Suprapubic skin (tissue), 4 donors: Measurements from ENCODE around the gene SHISA7. TPM values are rescaled to one million over a fixed set of nuclear protein-coding genes. Genes with fewer than 3 reads are reported as not detected.

Experiments used
- DNase-seq, 2 donors: peaks; one replicate each; pipeline ENCODE4 v3.0.0-alpha.2; 2019; ENCODE audit warnings: low spot score in 2 of 2
- H3K27ac ChIP-seq: fragments of 200-600 bp; sonication (generic); one replicate; pipeline ENCODE4 v1.5.1; 2019
- H3K27me3 ChIP-seq: fragments of 200-600 bp; sonication (generic); one replicate; pipeline ENCODE4 v1.5.1; 2019
- H3K36me3 ChIP-seq: fragments of 200-600 bp; sonication (generic); one replicate; pipeline ENCODE4 v1.5.1; 2019
- H3K4me1 ChIP-seq: fragments of 200-600 bp; sonication (generic); one replicate; pipeline ENCODE4 v1.5.1; 2019
- H3K4me3 ChIP-seq: fragments of 200-600 bp; sonication (generic); one replicate; pipeline ENCODE4 v1.5.1; 2019; ENCODE audit warnings: mild to moderate bottlenecking
- H3K9me3 ChIP-seq: fragments of 200-600 bp; sonication (generic); one replicate; pipeline ENCODE4 v1.5.1; 2019
- EP300 ChIP-seq: sonication (generic); formaldehyde crosslinking; IDR thresholded peaks from one replicate; pipeline ENCODE4 v1.6.1; 2017; ENCODE audit warnings: antibody characterized with exemption
- POLR2A ChIP-seq, 2 donors: fragments of 450-650 bp; IDR thresholded peaks; one replicate each; pipeline ENCODE4 v1.6.1; 2017; ENCODE audit warnings: antibody characterized with exemption in 2 of 2, mild to moderate bottlenecking in 2 of 2, moderate library complexity in 2 of 2
- POLR2AphosphoS5 ChIP-seq, 3 donors: sonication (generic); formaldehyde crosslinking; IDR thresholded peaks; one replicate each; pipeline ENCODE4 v1.6.1; 2017; ENCODE audit warnings: antibody characterized with exemption in 3 of 3
- WGBS: methylation state at CpG from one replicate; pipeline ENCODE4 v1.1.5; 2018; 5-methylcytosine and 5-hydroxymethylcytosine counted together
- total RNA-seq, 4 donors: library from RNA; depleted of rRNA; stranded (reverse); fragments of >200 nt; gene quantifications; one replicate each; pipeline ENCODE4 v1.1.0, GENCODE V29; 2016
- TF ChIP-seq, protein P1 (sequence below), 2 donors: fragments of 200-600 bp in 1 of 2; fragments of 450-650 bp in 1 of 2; sonication (generic) in 1 of 2; IDR thresholded peaks; one replicate each; pipeline ENCODE4 v1.5.1; 2016 to 2019; ENCODE audit warnings: antibody characterized with exemption in 2 of 2, mild to moderate bottlenecking in 1 of 2, moderate library complexity in 1 of 2

The SHISA7 gene
- total RNA-seq, 4 donors from 2014 or later: 0.08 to 0.26 TPM; not detected in 2

DNA sequence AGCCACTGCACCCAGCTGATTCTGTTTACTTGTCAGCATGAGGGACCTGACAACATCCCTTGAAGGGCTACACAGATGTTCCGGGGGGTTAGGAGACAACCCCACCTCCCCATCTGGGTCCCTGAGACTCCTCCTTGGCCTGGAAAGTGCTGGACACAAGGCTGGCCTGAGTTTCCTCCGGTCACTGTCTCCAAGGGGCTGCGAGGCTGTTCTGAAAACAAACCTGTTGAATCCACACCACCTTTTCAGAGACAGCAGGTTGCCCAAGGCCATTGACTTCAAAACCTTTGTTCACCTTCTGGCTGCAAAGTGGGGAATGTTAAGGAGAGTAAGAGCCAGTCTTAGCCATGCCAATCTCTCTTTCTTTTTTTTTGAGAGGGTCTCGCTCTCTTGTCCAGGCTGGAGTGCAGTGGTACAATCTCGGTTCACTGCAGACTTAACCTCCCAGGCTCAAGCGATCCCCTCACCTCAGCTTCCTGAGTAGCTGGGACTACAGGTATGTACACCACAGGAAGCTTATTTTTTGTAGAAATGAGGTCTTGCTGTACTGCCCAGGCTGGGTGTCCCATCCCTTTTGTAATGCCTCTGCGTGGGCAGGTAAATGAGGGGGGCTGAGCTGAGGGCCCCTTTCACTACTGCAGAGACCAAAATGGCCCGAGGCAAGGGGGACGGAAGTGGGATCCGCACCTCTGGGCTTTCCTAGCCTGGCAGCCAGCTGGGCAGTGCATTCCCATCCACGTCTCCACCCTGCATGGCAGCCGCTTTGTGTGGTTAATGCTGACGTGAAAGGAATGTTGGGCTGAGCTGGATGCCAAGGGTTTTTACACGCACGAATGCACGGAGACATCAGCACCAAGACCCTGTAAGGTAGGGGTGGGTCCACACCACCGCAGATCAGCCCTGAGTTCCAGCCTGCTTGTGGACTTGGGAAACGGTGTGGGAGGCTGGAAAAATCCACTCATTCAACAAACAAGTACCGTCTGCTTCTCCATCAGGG is 31.5 kb upstream of the SHISA7 start:
- H3K27ac ChIP-seq: no peak overlapping the region
- TF ChIP-seq POLR2AphosphoS5 (IDR thresholded peaks at IDR 0.05): no peak
- TF ChIP-seq POLR2A (IDR thresholded peaks at IDR 0.05): no peak
- TF ChIP-seq, protein P1, sequence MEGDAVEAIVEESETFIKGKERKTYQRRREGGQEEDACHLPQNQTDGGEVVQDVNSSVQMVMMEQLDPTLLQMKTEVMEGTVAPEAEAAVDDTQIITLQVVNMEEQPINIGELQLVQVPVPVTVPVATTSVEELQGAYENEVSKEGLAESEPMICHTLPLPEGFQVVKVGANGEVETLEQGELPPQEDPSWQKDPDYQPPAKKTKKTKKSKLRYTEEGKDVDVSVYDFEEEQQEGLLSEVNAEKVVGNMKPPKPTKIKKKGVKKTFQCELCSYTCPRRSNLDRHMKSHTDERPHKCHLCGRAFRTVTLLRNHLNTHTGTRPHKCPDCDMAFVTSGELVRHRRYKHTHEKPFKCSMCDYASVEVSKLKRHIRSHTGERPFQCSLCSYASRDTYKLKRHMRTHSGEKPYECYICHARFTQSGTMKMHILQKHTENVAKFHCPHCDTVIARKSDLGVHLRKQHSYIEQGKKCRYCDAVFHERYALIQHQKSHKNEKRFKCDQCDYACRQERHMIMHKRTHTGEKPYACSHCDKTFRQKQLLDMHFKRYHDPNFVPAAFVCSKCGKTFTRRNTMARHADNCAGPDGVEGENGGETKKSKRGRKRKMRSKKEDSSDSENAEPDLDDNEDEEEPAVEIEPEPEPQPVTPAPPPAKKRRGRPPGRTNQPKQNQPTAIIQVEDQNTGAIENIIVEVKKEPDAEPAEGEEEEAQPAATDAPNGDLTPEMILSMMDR (IDR thresholded peaks at IDR 0.05): no peak
- TF ChIP-seq EP300: no peak
- H3K4me3 ChIP-seq: no peak overlapping the region
- H3K27me3 ChIP-seq: no peaks in the 10 kb centered on the region
- no peaks in the 10 kb centered on the region for H3K36me3 ChIP-seq
- 85% methylated on average over 10 of the region's 19 CpGs for WGBS
- H3K4me1 ChIP-seq: peaks cover 27% of the 10 kb centered on the region
- H3K9me3 ChIP-seq: no peaks in the 10 kb centered on the region
- DNase-seq: no peak

DNA sequence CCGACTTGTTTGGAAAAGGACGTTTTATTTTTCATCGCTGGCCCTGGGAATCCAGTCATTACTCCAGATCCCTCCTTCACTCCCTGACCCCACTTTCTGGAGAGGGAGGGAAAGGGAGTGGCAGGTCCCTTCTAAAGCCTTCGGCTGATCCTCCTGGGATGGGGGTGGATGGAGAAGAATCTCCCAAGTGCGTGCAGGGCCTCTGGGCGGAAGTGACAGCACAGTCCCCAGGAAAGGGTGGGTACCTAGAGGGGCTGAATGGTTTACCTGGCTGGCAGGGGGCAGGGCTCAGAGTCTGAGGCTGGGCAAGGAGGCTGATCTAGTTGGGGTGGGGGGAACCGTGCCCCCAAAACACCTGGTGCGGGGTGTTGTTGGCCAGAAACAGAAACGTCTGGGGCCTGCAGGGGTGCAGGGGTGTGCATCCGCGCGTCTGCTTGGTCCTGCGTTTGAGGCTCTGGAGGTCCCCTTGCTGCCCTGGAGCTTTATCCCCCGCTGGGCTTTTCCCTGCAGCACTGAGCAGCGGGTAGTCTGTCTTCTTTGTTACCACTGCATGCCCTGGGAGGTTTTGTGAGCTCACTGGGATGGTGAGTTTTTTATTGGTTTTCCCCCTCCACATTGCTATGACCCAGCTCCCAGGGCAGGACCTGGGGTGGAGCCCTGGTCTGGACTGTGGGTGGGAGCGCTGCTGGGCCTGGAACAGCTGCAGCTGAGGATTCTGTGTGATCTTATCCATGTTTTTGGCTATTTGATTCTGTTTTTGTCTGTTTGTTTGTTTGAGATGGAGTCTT is 30.3 kb upstream of the SHISA7 start:
- no peak overlapping the region for H3K27ac ChIP-seq

DNA sequence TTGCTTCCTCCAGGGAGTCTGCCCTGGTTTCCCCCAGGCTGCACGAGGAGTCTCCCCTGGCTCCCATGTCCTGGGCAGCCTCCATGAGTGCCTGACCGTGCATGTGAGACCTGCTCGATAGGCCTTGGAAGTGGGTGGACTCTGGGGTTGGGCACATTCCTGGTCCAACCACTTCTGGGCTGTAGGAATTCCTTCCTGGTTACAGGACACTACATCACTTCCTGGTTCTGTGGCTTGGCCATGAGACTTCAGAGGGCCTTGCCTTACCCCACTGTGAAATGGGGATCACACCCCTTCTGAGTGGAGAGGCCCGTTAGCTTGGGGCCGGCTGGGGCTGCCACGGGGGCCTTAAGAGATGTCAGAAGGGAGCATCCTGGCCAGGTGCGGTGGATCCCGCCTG is 29.4 kb upstream of the SHISA7 start:
- TF ChIP-seq, protein P1 (IDR thresholded peaks at IDR 0.05): no peak
- TF ChIP-seq POLR2A (IDR thresholded peaks at IDR 0.05) (no peak), EP300 (no peak), POLR2AphosphoS5 (IDR thresholded peaks at IDR 0.05) (no peak)
- Histone ChIP-seq H3K4me1 (peaks cover 16% of the 10 kb centered on the region), H3K4me3 (no peak overlapping the region), H3K27me3 (no peaks in the 10 kb centered on the region), H3K27ac (no peak overlapping the region), H3K9me3 (no peaks in the 10 kb centered on the region), H3K36me3 (no peaks in the 10 kb centered on the region)
- DNase-seq: no peak
- 80% methylated on average over 3 of the region's 8 CpGs for WGBS

More for the DNA sequence above, 30.3 kb upstream of the SHISA7 start:
- Histone ChIP-seq H3K36me3 (no peaks in the 10 kb centered on the region), H3K27me3 (no peaks in the 10 kb centered on the region), H3K4me1 (peaks cover 25% of the 10 kb centered on the region), H3K9me3 (no peaks in the 10 kb centered on the region), H3K4me3 (no peak overlapping the region)
- 61% methylated on average over 16 of the region's 16 CpGs for WGBS
- DNase-seq: no peak
- TF ChIP-seq, protein P1 (IDR thresholded peaks at IDR 0.05): no peak
- no peak for TF ChIP-seq POLR2AphosphoS5 (IDR thresholded peaks at IDR 0.05)
- TF ChIP-seq POLR2A (IDR thresholded peaks at IDR 0.05): no peak
- no peak for TF ChIP-seq EP300

- Histone ChIP-seq H3K4me3 (no peak overlapping the region), H3K36me3 (no peaks in the 10 kb centered on the region), H3K27ac (no peak overlapping the region), H3K9me3 (no peaks in the 10 kb centered on the region), H3K27me3 (no peaks in the 10 kb centered on the region), H3K4me1 (peaks cover 9% of the 10 kb centered on the region)
- TF ChIP-seq POLR2AphosphoS5 (IDR thresholded peaks at IDR 0.05) (no peak), EP300 (no peak), POLR2A (IDR thresholded peaks at IDR 0.05) (no peak)
- TF ChIP-seq, protein P1 (IDR thresholded peaks at IDR 0.05): no peak
- DNase-seq: no peak
- 60% methylated on average over 13 of the region's 13 CpGs for WGBS
Measured at GRCh38 chr19:55471266-55471665, 28.2 kb upstream of the SHISA7 start.

- DNase-seq: no peak
- H3K4me3 ChIP-seq: no peak overlapping the region
- 24% methylated on average over 4 of the region's 4 CpGs for WGBS
- no peaks in the 10 kb centered on the region for H3K4me1 ChIP-seq
- TF ChIP-seq EP300: no peak
- TF ChIP-seq, protein P1 (IDR thresholded peaks at IDR 0.05): no peak
- TF ChIP-seq POLR2A (IDR thresholded peaks at IDR 0.05): no peak
- TF ChIP-seq POLR2AphosphoS5 (IDR thresholded peaks at IDR 0.05): no peak
- no peaks in the 10 kb centered on the region for H3K9me3 ChIP-seq
- no peak overlapping the region for H3K27ac ChIP-seq
- H3K27me3 ChIP-seq: no peaks in the 10 kb centered on the region
- no peaks in the 10 kb centered on the region for H3K36me3 ChIP-seq
Measured at GRCh38 chr19:55468054-55468393, 24.9 kb upstream of the SHISA7 start.
